Stimulated activated CD8-positive, alpha-beta memory T cell treated with anti-CD3 and anti-CD28 coated beads, Interleukin-12 subunit alpha, Interleukin-12 subunit beta, amount 100 ng/mL, for 1 hour (primary cell): Measurements from ENCODE around the gene SLC2A4RG.

Experiments used
- DNase-seq: peaks from one replicate; pipeline ENCODE4 v3.0.0-alpha.2; 2020; ENCODE audit warnings: low read depth

Gene SLC2A4RG

DNA sequence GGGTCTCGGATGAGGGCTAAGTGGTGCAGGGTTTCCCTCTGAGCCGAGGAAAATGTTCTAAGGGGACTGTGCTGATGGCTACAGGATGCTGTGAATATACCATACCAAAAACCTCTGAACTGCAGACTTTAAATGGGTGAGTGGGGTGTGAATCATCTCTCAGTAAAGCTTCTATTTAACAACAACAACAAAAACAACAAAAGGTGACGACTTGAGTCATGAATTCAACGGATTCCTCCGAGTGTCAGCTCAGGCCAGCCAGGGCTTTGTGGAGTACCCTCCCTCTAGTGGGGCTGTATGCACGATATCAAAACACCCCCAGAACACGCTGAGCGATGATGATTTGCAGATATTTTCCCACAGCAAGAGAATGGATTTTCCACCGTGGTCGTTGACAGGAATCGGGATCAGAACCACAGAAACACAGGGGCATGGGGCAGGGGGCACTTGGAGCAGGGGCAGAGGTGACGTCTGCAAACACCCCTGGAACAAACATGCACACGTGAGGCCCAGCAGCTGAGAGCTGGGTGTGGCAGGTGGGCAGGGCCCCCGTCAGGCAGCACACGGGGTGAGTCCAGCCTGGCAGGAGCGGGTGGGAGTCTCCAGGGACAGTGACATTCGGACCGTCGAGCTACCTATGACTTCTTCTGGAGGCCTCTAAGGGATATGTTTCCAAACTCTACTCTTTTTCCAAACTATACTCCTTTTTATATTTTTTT lies 38.6 kb downstream of the SLC2A4RG start:
- no peak for DNase-seq

- no peak for DNase-seq
These were observed 39.3 kb downstream of the SLC2A4RG start for GRCh38 chr20:63778857-63779256.

- no peak for DNase-seq
These were observed 41.6 kb downstream of the SLC2A4RG start for GRCh38 chr20:63781181-63781580.

GRCh38 chr20:63782051-63782471 lies 42.5 kb downstream of the SLC2A4RG start:
- peak; percentile 15 for DNase-seq

DNA sequence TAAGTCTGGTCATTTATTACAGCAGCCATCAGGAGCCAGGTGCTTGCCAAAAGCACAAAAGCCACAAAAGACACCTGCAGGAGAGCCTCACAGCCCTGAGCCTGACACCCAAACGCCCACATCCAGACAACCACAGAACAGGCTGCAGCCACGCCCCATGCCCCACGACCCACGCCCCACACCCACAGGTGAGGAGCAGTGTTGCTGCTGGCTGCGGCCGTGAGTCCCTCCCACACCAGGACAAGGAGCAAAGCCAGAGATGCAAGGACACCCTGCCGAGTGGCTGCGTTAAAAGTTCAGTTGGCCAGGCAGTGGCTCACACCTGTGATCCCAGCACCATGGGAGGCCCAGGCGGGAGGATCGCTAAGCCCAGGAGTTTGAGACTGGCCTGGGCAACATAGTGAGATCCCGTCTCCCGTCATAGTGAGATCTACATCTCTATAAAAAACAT lies 43.0 kb downstream of the SLC2A4RG start:
- no peak for DNase-seq

GRCh38 chr20:63783970-63784369 lies 44.4 kb downstream of the SLC2A4RG start:
- DNase-seq, result no peak

- no peak for DNase-seq
These were observed 46.1 kb downstream of the SLC2A4RG start for GRCh38 chr20:63785691-63786131.

GRCh38 chr20:63787302-63787701 lies 47.7 kb downstream of the SLC2A4RG start:
- DNase-seq, result no peak

GRCh38 chr20:63787749-63788148 lies 48.2 kb downstream of the SLC2A4RG start:
- DNase-seq, result no peak

- no peak for DNase-seq
These were observed 50.4 kb downstream of the SLC2A4RG start for GRCh38 chr20:63789836-63790571.

- DNase-seq, result no peak
These were observed 51.1 kb downstream of the SLC2A4RG start for GRCh38 chr20:63790572-63791168.

GRCh38 chr20:63791497-63792156 lies 52.1 kb downstream of the SLC2A4RG start:
- no peak for DNase-seq

- DNase-seq, result no peak
These were observed 53.3 kb downstream of the SLC2A4RG start for GRCh38 chr20:63792866-63793265.
